OCI-LY7 (cell line): ENCODE results near the gene FAM114A1. TPM values are rescaled to one million over a fixed set of nuclear protein-coding genes. Genes with fewer than 3 reads are reported as not detected.

Experiments used
- BruUV-seq: library from RNA; stranded (reverse); fragments of 400-500 nt; replicated peaks from 2 replicates; lab custom pipeline; 2021; lab: Mats Ljungman, UMichigan
- CTCF ChIA-PET: fragments of 300-600 bp; sonication (Branson Sonifier 250); formaldehyde crosslinking; loops from one replicate; lab custom pipeline; 2022; ENCODE audit warnings: antibody characterized with exemption; ENCODE audit not compliant: unreplicated experiment; lab: Charles Lee
- POLR2A ChIA-PET: fragments of 300-600 bp; sonication (Branson Sonifier 250); formaldehyde crosslinking; loops from one replicate; lab custom pipeline; 2022; ENCODE audit warnings: antibody characterized with exemption; lab: Charles Lee
- DNase-seq: peaks from one replicate; pipeline ENCODE4 v3.0.0-alpha.2; 2015; ENCODE audit warnings: low spot score
- H2AFZ ChIP-seq: fragments of 200-600 bp; sonication (generic), shearing (Covaris generic); 2 replicates; pipeline ENCODE4 v1.6.1; 2014; ENCODE audit warnings: mild to moderate bottlenecking, antibody characterized with exemption, low read length, moderate library complexity
- H3K27ac ChIP-seq: fragments of 200-600 bp; sonication (generic); 2 replicates; pipeline ENCODE4 v1.5.1; 2014; ENCODE audit warnings: mixed run types, low read depth, mild to moderate bottlenecking, moderate library complexity, low read length, inconsistent platforms; ENCODE audit not compliant: poor library complexity, severe bottlenecking
- H3K36me3 ChIP-seq: fragments of 200-600 bp; sonication (generic); 2 replicates; pipeline ENCODE4 v1.6.1; 2014; ENCODE audit warnings: mild to moderate bottlenecking, antibody characterized with exemption, low read length, moderate library complexity, mixed read lengths; ENCODE audit not compliant: insufficient read depth
- H3K4me1 ChIP-seq: fragments of 200-600 bp; sonication (generic); 2 replicates; pipeline ENCODE4 v1.5.1; 2014; ENCODE audit warnings: mild to moderate bottlenecking, low read length; ENCODE audit not compliant: insufficient read depth, poor library complexity, severe bottlenecking
- H3K4me2 ChIP-seq: fragments of 200-600 bp; sonication (generic); 2 replicates; pipeline ENCODE4 v1.6.1; 2014; ENCODE audit warnings: mild to moderate bottlenecking, low read length
- H3K4me3 ChIP-seq: fragments of 200-600 bp; sonication (generic); 2 replicates; pipeline ENCODE4 v1.5.1; 2014; ENCODE audit warnings: mild to moderate bottlenecking, low read depth, low read length; ENCODE audit not compliant: poor library complexity, severe bottlenecking
- H3K79me2 ChIP-seq: fragments of 200-600 bp; sonication (generic); 2 replicates; pipeline ENCODE4 v1.6.1; 2016; ENCODE audit warnings: low read depth, mild to moderate bottlenecking, low read length, moderate library complexity, mixed read lengths; ENCODE audit not compliant: insufficient read depth
- H3K9me2 ChIP-seq: fragments of 200-600 bp; sonication (generic); 2 replicates; pipeline ENCODE4 v1.6.1; 2016; ENCODE audit warnings: mild to moderate bottlenecking, low read length, mixed read lengths; ENCODE audit not compliant: insufficient read depth
- H3K9me3 ChIP-seq: fragments of 200-600 bp; sonication (generic); 2 replicates; pipeline ENCODE4 v1.6.1; 2014; ENCODE audit warnings: mild to moderate bottlenecking, mixed run types, low read length, mixed read lengths
- H4K20me1 ChIP-seq: fragments of 200-600 bp; sonication (generic); 2 replicates; pipeline ENCODE4 v1.6.1; 2014; ENCODE audit warnings: mild to moderate bottlenecking, antibody characterized with exemption, low read length, moderate library complexity, mixed read lengths; ENCODE audit not compliant: insufficient read depth
- CTCF ChIP-seq: fragments of 200-600 bp; sonication (generic); conservative IDR thresholded peaks from 2 replicates; pipeline ENCODE4 v1.5.1; 2014; ENCODE audit warnings: mild to moderate bottlenecking, antibody characterized with exemption, low read length, moderate library complexity, mixed read lengths
- EZH2phosphoT487 ChIP-seq: fragments of 200-600 bp; sonication (generic); IDR thresholded peaks from 2 replicates; pipeline ENCODE4 v1.6.1; 2018; ENCODE audit warnings: low read depth, borderline replicate concordance, mild to moderate bottlenecking, mixed run types, antibody characterized with exemption, low read length, moderate library complexity, mixed read lengths
- intact Hi-C: fragments of 100-400 bp; cut with micrococcal nuclease; formaldehyde crosslinking; loops from one replicate; pipeline ENCODE4 v1.10.0; 2022; ENCODE audit not compliant: unreplicated experiment
- total RNA-seq, 2 experiments: library from RNA; depleted of rRNA in 1 of 2; stranded (reverse); fragments of >200 nt in 1 of 2; shearing (Covaris generic) in 1 of 2; gene quantifications; 2 replicates each; pipeline ENCODE4 v1.2.3, GENCODE V29; 2014 to 2022

Gene FAM114A1
- total RNA-seq, 2 experiments from 2014 or later, result not detected

DNA sequence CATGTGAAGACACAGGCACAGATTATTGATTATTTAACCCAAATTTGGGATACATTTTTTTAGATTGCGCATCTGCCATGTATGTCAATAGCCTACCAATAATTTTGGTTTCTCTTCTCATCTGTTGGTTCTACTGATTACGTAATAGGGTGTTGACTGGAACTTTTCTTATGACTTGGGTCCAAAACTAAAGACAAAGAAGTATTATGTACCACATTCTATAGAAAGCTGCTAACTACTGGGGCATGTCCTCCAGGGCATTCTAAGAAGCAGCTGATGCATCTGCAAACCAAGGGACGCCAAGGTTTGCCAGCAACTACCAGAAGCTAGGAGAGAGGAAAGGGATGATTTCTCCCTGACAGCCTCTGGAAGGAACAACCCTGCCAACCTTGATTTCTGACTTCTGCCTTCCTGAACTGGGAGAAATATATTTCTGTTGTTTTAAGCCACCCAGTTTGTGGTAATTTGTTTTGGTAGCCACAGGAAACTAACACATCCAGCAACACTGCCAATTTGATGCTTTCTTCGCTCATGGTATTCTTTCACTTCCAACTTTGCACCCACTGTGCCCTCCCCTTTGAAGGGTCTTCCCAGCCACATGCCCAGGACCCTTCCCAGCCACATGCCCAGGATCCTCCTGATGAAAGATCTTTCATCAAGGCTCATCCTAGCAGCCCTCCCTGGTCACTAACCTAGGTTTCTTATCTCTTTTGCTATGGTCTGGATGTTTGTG, 47.1 kb upstream of the FAM114A1 start:
- TF ChIP-seq CTCF, result no peak
- no peak for TF ChIP-seq EZH2phosphoT487
- Histone ChIP-seq H3K4me3 (no peak overlapping the region), H3K79me2 (no peaks in the 10 kb centered on the region), H3K36me3 (peaks cover 10% of the 10 kb centered on the region), H3K27ac (no peak overlapping the region), H3K9me2 (no peaks in the 10 kb centered on the region), H2AFZ (no peak overlapping the region), H3K4me2 (no peak overlapping the region), H4K20me1 (no peaks in the 10 kb centered on the region), H3K9me3 (peaks cover 8% of the 10 kb centered on the region), H3K4me1 (peaks cover 18% of the 10 kb centered on the region)
- POLR2A ChIA-PET, result interaction anchor here (0.9 kb wide), 1 partner anchor 35 kb away, joined by 3 read pairs; no protein-coding TSS in a partner anchor
- BruUV-seq, result no TSS peak
- intact Hi-C loops, result no loop called here
- CTCF ChIA-PET, result no interaction called here
- no peak for DNase-seq

GRCh38 chr4:38821739-38822138, 45.9 kb upstream of the FAM114A1 start:
- H4K20me1 ChIP-seq, result no peaks in the 10 kb centered on the region
- ChIA-PET CTCF (no interaction called here), POLR2A (interaction anchor here (1.0 to 1.7 kb wide), 5 partner anchors 10 to 61 kb away, joined by 3 to 11 read pairs (median 5); no protein-coding TSS in a partner anchor)
- no peak for TF ChIP-seq EZH2phosphoT487
- TF ChIP-seq CTCF, result no peak
- H3K27ac ChIP-seq, result no peak overlapping the region
- H3K9me3 ChIP-seq, result no peaks in the 10 kb centered on the region; the same call in 1 of the 2 replicates
- H3K9me2 ChIP-seq, result no peaks in the 10 kb centered on the region
- no peak overlapping the region for H2AFZ ChIP-seq
- intact Hi-C loops, result no loop called here
- no peak for DNase-seq
- H3K4me2 ChIP-seq, result no peak overlapping the region
- no TSS peak for BruUV-seq
- no peaks in the 10 kb centered on the region for H3K79me2 ChIP-seq
- H3K4me1 ChIP-seq, result peaks cover 6% of the 10 kb centered on the region
- no peak overlapping the region for H3K4me3 ChIP-seq
- H3K36me3 ChIP-seq, result peaks cover 6% of the 10 kb centered on the region; the same call in 1 of the 2 replicates
